Cardiac muscle cell (in vitro differentiated cells and primary cell): ENCODE data around the gene COL25A1. TPM values are rescaled to one million over a fixed set of nuclear protein-coding genes. Genes with fewer than 3 reads are reported as not detected.

Source experiments
- DNase-seq, 2 donors: peaks; one replicate each; pipeline versions ENCODE4 v3.0.0 to v3.0.0-alpha.2; 2010 to 2017; ENCODE audit warnings: low read depth in 1 of 2, low spot score in 1 of 2
- H3K27ac ChIP-seq: fragments of 200-600 bp; sonication (generic); 2 replicates; pipeline ENCODE4 v1.5.1; 2016
- H3K27me3 ChIP-seq: fragments of 200-600 bp; sonication (generic); 2 replicates; pipeline ENCODE4 v1.6.0; 2016; ENCODE audit warnings: control low read depth
- H3K36me3 ChIP-seq: fragments of 200-600 bp; sonication (generic); 2 replicates; pipeline ENCODE4 v1.5.1; 2016; ENCODE audit warnings: control low read depth
- H3K4me1 ChIP-seq: fragments of 200-600 bp; sonication (generic); 2 replicates; pipeline ENCODE4 v1.8.1; 2017; ENCODE audit warnings: low read depth, mild to moderate bottlenecking, mixed run types
- H3K4me3 ChIP-seq: fragments of 200-600 bp; sonication (generic); 2 replicates; pipeline ENCODE4 v1.5.1; 2016; ENCODE audit warnings: mild to moderate bottlenecking
- H3K9me3 ChIP-seq: fragments of 200-600 bp; sonication (generic); 2 replicates; pipeline ENCODE4 v1.5.1; 2017; ENCODE audit warnings: low read depth, mild to moderate bottlenecking, control low read depth
- polyA plus RNA-seq: library from polyadenylated mRNA; unstranded; fragments of >200 nt; fragmentation: Nextera tagmentation; extraction: Ambion mirVana; gene quantifications from 2 replicates; pipeline ENCODE4 v1.2.1, GENCODE V29; 2016
- total RNA-seq: library from RNA; depleted of rRNA; stranded (reverse); fragments of >200 nt; gene quantifications from 2 replicates; pipeline ENCODE4 v1.2.3, GENCODE V29; 2016
- TF ChIP-seq, protein P1 (sequence below): IDR thresholded peaks from 2 replicates; pipeline ENCODE4 v1.5.1; 2012; ENCODE audit warnings: low read depth, mild to moderate bottlenecking, low read length

The COL25A1 gene
- total and polyA plus RNA-seq, 2 experiments from 2014 or later = 3.5 to 8.4 TPM

DNA sequence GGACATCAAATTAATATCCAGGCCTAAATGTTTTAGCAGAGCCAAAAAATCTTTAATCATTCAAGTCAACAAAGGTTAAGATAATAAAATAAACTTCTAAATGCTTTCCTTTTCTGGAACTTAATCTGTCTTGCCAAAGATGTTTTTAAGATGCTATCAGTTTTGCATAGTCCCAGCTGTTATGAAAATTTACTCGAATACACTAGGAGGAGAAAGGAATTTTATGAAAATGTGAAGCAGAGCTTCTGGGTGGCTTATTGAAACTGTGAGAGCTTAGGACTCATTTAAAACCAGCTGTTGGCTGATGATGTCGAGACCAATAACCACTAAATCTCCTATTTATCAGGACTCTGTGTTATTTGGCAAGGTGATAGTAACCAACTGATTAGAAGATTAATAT lies 337.4 kb downstream of the COL25A1 start:
- peak in 1 of 2 donors; percentile 17 for DNase-seq
- Histone ChIP-seq H3K4me1 (no peaks in the 10 kb centered on the region), H3K27ac (no peak overlapping the region), H3K4me3 (no peak overlapping the region), H3K27me3 (no peaks in the 10 kb centered on the region), H3K36me3 (no peaks in the 10 kb centered on the region), H3K9me3 (no peaks in the 10 kb centered on the region)
- TF ChIP-seq, protein P1, sequence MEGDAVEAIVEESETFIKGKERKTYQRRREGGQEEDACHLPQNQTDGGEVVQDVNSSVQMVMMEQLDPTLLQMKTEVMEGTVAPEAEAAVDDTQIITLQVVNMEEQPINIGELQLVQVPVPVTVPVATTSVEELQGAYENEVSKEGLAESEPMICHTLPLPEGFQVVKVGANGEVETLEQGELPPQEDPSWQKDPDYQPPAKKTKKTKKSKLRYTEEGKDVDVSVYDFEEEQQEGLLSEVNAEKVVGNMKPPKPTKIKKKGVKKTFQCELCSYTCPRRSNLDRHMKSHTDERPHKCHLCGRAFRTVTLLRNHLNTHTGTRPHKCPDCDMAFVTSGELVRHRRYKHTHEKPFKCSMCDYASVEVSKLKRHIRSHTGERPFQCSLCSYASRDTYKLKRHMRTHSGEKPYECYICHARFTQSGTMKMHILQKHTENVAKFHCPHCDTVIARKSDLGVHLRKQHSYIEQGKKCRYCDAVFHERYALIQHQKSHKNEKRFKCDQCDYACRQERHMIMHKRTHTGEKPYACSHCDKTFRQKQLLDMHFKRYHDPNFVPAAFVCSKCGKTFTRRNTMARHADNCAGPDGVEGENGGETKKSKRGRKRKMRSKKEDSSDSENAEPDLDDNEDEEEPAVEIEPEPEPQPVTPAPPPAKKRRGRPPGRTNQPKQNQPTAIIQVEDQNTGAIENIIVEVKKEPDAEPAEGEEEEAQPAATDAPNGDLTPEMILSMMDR = no peak

DNA sequence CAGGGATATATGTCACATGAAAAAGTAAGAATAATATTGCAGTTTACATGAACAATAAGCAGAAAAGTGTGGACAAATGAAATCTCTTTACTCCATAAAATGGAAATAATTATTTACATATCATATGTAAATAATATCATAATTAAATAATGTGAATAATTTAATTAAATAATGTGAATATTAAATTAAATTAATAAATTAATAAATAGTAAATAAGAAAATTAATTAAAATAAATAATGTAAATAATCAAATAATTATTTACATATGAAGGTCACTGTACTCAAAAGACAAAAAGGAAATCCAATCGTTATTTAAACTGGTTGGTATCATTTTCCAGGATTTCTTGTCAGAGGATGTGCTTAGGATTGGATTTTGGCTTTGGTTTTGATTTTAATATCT lies 338.5 kb downstream of the COL25A1 start:
- no peaks in the 10 kb centered on the region for H3K4me1 ChIP-seq
- TF ChIP-seq, protein P1 = no peak
- no peaks in the 10 kb centered on the region for H3K9me3 ChIP-seq
- H3K27ac ChIP-seq = no peak overlapping the region
- H3K36me3 ChIP-seq = no peaks in the 10 kb centered on the region
- no peak overlapping the region for H3K4me3 ChIP-seq
- no peak for DNase-seq
- no peaks in the 10 kb centered on the region for H3K27me3 ChIP-seq

DNA sequence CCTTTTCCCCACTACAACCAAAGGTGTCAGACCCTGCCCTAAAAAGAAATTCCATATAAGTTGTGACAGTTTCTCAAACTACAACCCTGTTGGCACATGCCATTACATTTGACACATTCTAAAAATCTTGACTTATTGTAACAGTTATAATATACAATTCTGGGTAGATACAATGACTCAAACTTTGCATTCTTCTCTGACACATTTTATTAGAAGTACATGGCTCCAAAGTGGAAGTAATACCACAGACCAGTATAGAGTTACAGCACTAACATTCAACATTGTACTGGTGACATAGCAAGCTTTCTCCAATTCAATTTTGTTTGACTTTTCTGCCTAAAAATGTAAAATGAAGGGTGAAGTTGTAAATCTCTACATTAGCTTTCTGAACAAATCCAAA lies 343.0 kb downstream of the COL25A1 start:
- TF ChIP-seq, protein P1 = no peak
- Histone ChIP-seq H3K27ac (no peak overlapping the region), H3K4me1 (no peaks in the 10 kb centered on the region), H3K36me3 (no peaks in the 10 kb centered on the region), H3K27me3 (no peaks in the 10 kb centered on the region), H3K4me3 (no peak overlapping the region), H3K9me3 (no peaks in the 10 kb centered on the region)
- peak in 1 of 2 donors; percentile 7 for DNase-seq

DNA sequence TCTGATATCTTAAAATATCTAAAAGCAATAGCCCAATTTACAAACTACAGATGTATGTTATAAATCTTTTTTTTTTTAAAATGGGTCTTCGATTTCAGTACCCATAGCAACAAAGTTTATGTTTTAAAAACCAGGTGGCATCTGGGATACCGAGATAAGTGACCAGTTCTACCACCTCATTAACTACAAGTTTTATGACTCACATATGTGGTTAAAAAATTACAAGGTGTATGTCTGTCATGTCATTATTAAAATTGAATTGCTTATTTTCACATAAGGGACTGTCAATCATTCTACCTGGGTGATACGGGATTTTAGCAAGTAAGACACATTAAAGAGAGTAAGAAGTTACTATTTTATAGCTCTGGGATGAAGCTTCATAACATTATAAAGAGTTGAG lies 347.6 kb downstream of the COL25A1 start:
- no peaks in the 10 kb centered on the region for H3K27me3 ChIP-seq
- H3K27ac ChIP-seq = no peak overlapping the region
- no peak overlapping the region for H3K4me3 ChIP-seq
- TF ChIP-seq, protein P1 = no peak
- H3K36me3 ChIP-seq = no peaks in the 10 kb centered on the region
- no peak for DNase-seq
- peaks cover 13% of the 10 kb centered on the region for H3K4me1 ChIP-seq
- H3K9me3 ChIP-seq = no peaks in the 10 kb centered on the region

DNA sequence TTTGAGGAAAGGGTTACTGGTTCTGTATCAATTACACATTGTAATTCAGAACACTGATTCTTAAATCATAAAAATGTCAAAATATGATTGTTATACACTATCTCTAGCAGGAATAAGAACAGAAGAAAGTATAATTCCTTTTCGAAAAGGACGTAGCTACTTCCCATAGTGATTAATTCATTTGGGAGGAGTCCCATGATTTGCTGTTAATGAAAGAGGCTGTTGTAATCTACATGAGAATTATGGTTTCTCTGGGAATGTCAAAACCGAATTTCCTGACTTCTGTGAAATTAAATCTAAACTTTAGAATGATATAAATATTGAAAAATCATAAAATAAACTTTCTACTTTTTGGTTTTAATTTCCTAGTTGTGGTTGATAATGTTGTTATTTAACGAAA lies 348.5 kb downstream of the COL25A1 start:
- Histone ChIP-seq H3K36me3 (no peaks in the 10 kb centered on the region), H3K9me3 (no peaks in the 10 kb centered on the region), H3K27me3 (no peaks in the 10 kb centered on the region), H3K4me1 (peaks cover 15% of the 10 kb centered on the region), H3K4me3 (no peak overlapping the region), H3K27ac (no peak overlapping the region)
- TF ChIP-seq, protein P1 = no peak
- no peak for DNase-seq
